ENCODE results near the gene ANKRD63.
A peak's percentile ranks its signal among the peaks of the same experiment; 100 is the strongest.

ANKRD63 gene

GRCh38 chr15:40282869-40283614 lies at the start of gene ANKRD63:
Gene ANKRD63, minus strand, starts transcription at chr15:40283064. Its CDS starts 478 bp downstream, at chr15:40282586.
- peak; percentile 45 for DNase-seq

- no peak for DNase-seq
Observed at GRCh38 chr15:40332113-40332781, 49.4 kb upstream of the ANKRD63 start.

DNA sequence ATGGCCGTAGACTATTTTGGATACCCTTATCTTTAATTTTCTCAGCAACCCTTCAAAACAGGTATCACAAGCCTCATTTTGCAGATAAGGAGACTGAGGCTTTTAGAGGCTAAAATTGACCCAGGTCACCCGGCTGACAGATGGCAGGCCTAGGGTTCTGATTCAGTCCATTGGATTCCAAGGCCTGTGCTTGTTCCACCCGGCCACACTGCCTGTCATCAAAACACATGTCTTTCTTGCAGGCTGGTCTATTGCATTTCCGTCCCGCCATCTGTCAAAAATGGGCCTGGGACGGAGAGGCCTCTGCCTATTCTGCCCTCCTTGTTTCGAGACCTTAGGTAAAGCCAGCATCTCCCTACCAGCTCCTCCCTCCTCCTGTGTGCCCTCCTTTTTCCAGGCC lies 48.8 kb upstream of the ANKRD63 start:
- DNase-seq: no peak

- DNase-seq: no peak
Observed at GRCh38 chr15:40331026-40331425, 48.2 kb upstream of the ANKRD63 start.

DNA sequence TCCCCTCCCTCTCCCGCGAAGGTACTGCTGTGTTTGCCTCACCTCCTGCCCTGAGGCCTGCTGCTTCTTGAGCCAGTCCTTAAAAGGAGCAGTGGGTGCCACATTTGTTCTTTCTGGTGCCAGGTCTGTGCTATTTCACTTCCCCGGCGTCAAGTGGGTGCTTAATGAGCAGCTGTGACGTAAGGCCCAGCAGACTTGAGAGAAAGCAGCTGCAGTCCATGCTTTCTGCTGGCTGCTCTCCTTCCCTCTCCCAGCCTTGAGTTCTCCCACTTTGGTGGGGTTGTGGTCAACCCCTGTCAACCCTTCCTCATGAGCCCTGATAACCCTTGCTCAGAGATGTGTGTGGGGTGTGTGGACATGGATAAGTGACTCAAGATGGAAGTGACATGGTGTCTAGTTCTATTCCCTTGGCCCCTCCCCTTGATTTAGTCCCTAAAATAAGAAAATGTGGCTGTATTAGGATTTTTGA lies 47.5 kb upstream of the ANKRD63 start:
- DNase-seq: no peak

GRCh38 chr15:40329804-40330203 lies 46.9 kb upstream of the ANKRD63 start:
- no peak for DNase-seq

GRCh38 chr15:40328751-40329150 lies 45.9 kb upstream of the ANKRD63 start:
- DNase-seq: no peak

- no peak for DNase-seq
Observed at GRCh38 chr15:40328176-40328575, 45.3 kb upstream of the ANKRD63 start.

DNA sequence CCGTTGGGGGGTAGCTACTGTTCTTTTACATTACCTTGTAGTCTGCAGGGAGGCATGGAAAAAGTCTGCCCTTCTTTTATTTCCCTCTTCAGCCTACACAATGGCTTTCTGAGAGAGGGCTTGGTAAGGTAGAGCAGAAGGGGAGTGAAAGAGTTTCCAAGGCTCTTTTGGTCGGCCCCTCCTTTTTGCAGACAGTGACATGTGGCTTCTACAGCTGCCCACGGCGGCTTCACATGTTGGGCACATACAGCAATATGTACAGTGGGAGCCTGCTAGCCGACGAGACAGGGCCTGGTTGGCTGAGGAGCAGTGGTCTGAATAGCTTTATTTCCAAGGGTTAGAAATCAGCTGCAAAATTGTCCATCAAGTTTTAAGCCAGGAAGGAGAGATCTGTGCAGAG lies 44.6 kb upstream of the ANKRD63 start:
- no peak for DNase-seq

GRCh38 chr15:40325700-40326099 lies 42.8 kb upstream of the ANKRD63 start:
- DNase-seq: no peak

- DNase-seq: no peak
Observed at GRCh38 chr15:40325188-40325587, 42.3 kb upstream of the ANKRD63 start.

DNA sequence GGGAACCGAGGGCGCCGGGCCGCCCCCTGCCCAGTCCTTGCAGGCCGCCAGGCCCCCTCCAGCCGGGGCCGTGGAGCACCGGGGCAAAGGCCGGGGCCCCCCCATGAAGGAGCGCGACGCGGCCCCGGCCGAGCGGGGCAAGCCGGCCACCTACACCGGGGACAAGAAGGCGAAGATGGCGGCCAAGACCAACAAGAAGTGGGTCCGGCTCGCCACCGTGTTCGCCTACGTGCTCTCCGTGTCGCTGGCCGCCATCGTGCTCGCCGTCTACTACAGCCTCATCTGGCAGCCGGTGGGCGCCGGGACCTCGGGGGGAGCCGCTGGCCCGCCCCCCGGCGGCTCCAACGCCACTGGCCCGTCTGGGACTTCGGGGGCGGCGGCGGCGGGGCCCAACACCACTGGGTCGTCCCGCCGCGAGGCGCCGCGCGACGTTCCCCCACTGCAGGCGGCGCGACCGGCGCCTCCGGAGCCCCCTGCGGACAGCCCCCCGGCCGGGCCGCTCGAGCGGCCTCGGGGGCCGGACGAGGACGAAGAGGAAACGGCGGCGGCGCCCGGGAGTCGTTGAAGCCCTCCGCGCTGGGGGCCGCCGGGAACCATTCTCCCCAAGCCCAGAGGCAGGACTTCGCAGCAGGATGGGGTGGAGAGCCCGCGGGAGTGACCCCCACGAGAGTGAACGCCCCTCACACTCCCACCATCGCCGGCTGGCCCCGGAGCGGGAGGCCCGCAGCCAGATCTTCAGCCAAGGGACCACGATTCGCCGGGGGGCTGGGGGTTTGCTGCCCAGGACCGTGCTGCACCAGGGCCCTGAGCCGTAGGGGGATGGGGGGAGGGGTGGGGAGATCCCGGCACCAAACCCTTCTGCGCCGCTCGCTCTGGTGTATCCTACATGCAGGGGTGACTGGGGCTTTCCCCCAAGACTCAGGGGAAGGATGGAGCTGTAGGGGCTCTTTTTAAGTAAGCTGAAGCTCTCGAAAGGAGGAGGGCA lies 41.4 kb upstream of the ANKRD63 start:
- peak; percentile 36 for DNase-seq

DNA sequence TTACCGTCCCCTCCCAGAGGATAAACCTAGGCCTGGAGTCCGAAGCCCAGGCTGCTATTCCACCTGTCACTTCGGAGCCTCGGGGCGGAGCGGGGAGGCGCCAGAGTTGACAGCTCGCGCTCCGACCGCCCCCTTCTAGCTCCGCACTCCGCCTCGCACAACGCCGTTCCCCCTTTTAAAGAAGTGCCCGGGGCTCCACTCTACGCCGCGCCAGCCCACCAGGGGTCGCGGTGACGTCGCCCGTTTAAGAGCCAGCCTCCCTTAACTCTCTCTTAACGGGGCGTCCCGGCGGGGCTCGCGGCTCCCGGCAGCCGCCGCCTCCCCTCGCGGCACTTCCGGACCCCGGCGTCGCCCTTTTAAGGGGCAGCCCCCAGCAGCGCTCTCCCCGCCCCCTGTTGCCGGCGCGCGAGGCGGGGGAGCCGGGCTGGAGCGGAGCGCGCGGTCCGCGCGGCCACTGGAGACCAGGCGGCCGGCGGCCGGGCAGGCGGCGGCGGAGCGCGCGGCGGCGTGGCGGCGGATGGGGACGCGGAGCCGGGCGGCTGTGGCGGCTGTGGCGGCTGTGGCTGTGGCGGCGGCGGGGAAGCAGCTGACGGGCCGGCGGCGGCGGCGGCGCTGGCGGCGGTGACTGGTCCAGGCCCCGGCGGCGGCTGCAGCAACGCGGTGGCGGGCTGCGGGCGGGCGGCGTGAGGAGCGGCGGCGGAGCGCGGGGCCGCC lies 40.5 kb upstream of the ANKRD63 start, which contains the start of gene INAFM2:
INAFM2 (plus strand) TSS at position 454 of the 714 bp plus-strand sequence. CDS start 364 bp downstream, outside the sequence.
- peak; percentile 89 for DNase-seq

- no peak for DNase-seq
Observed at GRCh38 chr15:40322531-40323238, 39.8 kb upstream of the ANKRD63 start.

GRCh38 chr15:40320931-40321371 lies 38.1 kb upstream of the ANKRD63 start:
- peak; percentile 37 for DNase-seq

DNA sequence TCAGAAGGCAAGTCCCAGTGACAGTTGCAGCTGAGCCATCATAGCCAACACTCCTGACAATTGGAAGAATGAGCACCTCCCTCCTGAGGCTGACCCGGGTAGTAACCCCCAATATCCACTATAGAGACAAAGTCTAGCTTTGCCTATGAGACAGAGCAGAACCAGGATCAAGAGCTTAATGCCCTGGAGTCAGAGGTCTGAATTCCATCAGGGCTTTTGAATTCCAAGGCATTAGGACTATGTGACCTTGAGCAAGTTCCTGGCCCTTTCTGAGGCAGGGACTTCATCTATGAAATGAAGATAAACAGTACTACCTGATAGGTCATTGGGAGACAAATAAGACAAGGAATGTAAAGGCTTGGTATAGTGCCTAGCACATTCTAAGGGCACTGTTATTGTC lies 37.5 kb upstream of the ANKRD63 start:
- DNase-seq: no peak

GRCh38 chr15:40317580-40317979 lies 34.7 kb upstream of the ANKRD63 start:
- DNase-seq: no peak

- no peak for DNase-seq
Observed at GRCh38 chr15:40316931-40317330, 34.1 kb upstream of the ANKRD63 start.

DNA sequence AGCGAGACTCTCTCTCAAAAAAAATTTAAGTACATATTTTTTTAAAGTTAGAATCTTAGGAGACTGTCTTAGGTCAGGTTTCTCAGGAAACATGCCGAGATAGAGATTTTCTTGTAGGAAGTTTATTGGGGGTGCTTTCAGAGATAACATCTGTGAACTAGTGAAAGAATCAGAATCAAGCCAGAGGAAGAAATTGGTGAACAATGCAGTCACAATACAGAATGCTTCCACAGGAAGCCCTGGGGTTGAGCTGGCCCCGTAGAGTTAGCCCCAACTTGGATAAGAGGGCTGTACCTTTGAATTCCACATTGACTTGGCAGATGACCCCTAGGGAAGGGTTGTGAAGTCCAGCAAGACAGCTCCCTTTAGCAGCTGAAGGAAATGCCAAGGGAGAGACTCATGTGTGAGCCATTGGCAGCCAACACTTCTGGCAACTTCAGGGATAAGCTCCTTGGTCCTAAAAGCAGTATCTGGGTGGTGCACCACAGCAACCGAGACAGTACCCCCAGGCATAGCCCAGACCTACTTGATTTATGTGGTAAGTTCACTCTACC lies 31.9 kb upstream of the ANKRD63 start:
- DNase-seq: no peak

- no peak for DNase-seq
Observed at GRCh38 chr15:40313531-40314398, 30.9 kb upstream of the ANKRD63 start.

Measured in stimulated activated CD4-positive, alpha-beta T cell treated with anti-CD3 and anti-CD28 coated beads, Interleukin-4, amount 100 ng/mL, for 1 hour (primary cell).